Measurements from ENCODE around the gene PLEK2. TPM values are rescaled to one million over a fixed set of nuclear protein-coding genes. Genes with fewer than 3 reads are reported as not detected.

The PLEK2 gene
- total and polyA plus RNA-seq, 2 of the 13 experiments (the other 11 are each of a cell fraction or from before 2014, with no cell fraction given): 0.26 to 1.5 TPM

DNA sequence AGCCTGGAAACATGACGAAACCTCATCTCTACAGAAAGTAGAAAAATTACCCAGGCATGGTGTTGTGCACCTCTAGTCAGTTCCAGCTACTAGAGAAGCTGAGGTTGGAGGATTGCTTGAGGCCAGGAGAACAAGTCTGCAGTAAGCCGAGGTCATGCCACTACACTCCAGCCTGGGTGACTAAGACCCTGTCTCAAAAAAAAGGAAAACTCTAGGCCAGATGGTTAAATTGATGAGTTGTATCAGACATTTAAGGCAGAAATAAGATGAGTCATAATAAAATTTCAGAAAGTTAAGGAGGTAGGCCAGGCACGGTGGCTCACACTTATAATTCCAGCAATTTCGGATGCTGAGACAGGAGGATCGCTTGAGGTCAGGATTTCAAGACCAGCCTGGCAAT is 41.1 kb downstream of the PLEK2 start (continued):
- TF ChIP-seq, protein P1, sequence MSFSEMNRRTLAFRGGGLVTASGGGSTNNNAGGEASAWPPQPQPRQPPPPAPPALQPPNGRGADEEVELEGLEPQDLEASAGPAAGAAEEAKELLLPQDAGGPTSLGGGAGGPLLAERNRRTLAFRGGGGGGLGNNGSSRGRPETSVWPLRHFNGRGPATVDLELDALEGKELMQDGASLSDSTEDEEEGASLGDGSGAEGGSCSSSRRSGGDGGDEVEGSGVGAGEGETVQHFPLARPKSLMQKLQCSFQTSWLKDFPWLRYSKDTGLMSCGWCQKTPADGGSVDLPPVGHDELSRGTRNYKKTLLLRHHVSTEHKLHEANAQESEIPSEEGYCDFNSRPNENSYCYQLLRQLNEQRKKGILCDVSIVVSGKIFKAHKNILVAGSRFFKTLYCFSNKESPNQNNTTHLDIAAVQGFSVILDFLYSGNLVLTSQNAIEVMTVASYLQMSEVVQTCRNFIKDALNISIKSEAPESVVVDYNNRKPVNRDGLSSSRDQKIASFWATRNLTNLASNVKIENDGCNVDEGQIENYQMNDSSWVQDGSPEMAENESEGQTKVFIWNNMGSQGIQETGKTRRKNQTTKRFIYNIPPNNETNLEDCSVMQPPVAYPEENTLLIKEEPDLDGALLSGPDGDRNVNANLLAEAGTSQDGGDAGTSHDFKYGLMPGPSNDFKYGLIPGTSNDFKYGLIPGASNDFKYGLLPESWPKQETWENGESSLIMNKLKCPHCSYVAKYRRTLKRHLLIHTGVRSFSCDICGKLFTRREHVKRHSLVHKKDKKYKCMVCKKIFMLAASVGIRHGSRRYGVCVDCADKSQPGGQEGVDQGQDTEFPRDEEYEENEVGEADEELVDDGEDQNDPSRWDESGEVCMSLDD (CRISPR knock-in tag; IDR thresholded peaks at IDR 0.05; ENCODE audit: borderline replicate concordance): no peak
- TF ChIP-seq MEIS2 (CRISPR knock-in tag; IDR thresholded peaks at IDR 0.05) (no peak), AGO2 (optimal IDR thresholded peaks at IDR 0.05; ENCODE audit: low read depth, low read length) (no peak)

DNA sequence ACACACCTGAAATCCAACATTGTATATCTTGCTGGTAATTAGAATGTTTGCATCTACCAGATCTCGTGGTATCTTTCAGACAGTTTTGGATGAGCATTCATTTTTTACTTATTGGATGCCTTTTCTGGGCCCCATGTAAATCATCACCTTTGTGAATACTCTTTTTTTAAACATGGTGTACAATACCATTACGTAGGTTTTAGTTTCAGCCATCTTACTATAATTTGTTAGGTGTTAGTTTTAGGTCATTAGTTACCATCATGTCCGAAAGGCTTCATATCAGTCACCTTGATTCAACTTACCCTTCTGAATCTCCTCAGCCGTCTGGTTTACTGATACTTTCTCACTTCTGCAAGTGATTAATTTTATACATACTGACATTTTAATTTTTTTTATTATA is 46.5 kb downstream of the PLEK2 start:
- Histone ChIP-seq H3K27me3 (ENCODE audit: control insufficient read depth in 1 of 2, insufficient read depth in 2 of 2, low read length in 2 of 2) (no peaks in the 10 kb centered on the region; a peak in 1 of 5 replicates), H3K9ac (ENCODE audit: insufficient read depth, low read depth, low read length) (no peak overlapping the region), H3K4me1 (ENCODE audit: insufficient read depth, low read length) (peaks cover 21% of the 10 kb centered on the region), H3K9me3 (ENCODE audit: low read length) (no peaks in the 10 kb centered on the region), H2AFZ (ENCODE audit: low read length) (no peak overlapping the region), H3K4me3 (replicated peaks in 1 of 3; ENCODE audit: insufficient read depth in 1 of 3, low read depth in 2 of 3, low read length in 3 of 3) (no peak overlapping the region), H3K4me2 (ENCODE audit: low read depth, low read length) (no peak overlapping the region), H4K20me1 (ENCODE audit: insufficient read depth, low read length) (peaks cover 7% of the 10 kb centered on the region; the same call in 1 of the 2 replicates), H3K27ac (ENCODE audit: extremely low read length, insufficient read depth, low read length) (no peak overlapping the region), H3K36me3 (replicated peaks in 1 of 2; ENCODE audit: control insufficient read depth in 1 of 2, insufficient read depth in 2 of 2, low read length in 2 of 2) (peaks cover 13 to 50% of the 10 kb centered on the region in 2 experiments), H3K79me2 (ENCODE audit: insufficient read depth, low read length) (peaks cover 42% of the 10 kb centered on the region)
- 97% methylated on average over 4 of the region's 4 CpGs for WGBS (ENCODE audit: low lambda C conversion rate)
- ChIA-PET CTCF (ENCODE audit: low intra/inter-chr PET ratio, low total read pairs) (no interaction called here), POLR2A (no interaction called here)
- FAIRE-seq (no peak), DNase-seq (ENCODE audit: low spot score) (no peak), ATAC-seq (no peak)
- intact Hi-C loops (cut with micrococcal nuclease; ENCODE audit: unreplicated experiment) (no loop called here), in situ Hi-C loops (cut with HindIII; ENCODE audit: extremely low pct_ligation_motif_present, low pct_unique_long_range_greater_than_20kb) (no loop called here)
- no TSS peak for BruUV-seq (replicated peaks)
- TF ChIP-seq ZFP62 (CRISPR knock-in tag; IDR thresholded peaks at IDR 0.05) (no peak), HOXA5 (CRISPR knock-in tag; IDR thresholded peaks at IDR 0.05) (no peak), ZBTB8A (CRISPR knock-in tag; IDR thresholded peaks at IDR 0.05; ENCODE audit: borderline replicate concordance, low read depth) (no peak), KDM1A (CRISPR knock-in tag; IDR thresholded peaks at IDR 0.05) (no peak), AGO1 (IDR thresholded peaks at IDR 0.05; ENCODE audit: low read depth, low read length, poor library complexity, severe bottlenecking) (no peak), FOSL1 (CRISPR knock-in tag; IDR thresholded peaks at IDR 0.05; ENCODE audit: borderline replicate concordance) (no peak), TCF7 (IDR thresholded peaks at IDR 0.05; ENCODE audit: low read depth) (no peak), RORA (CRISPR knock-in tag; IDR thresholded peaks at IDR 0.05) (no peak), ZNF205 (CRISPR knock-in tag; IDR thresholded peaks at IDR 0.05) (no peak), ZBTB7A (CRISPR knock-in tag; IDR thresholded peaks at IDR 0.05) (no peak), MXI1 (IDR thresholded peaks at IDR 0.05; ENCODE audit: borderline replicate concordance, low read depth, low read length) (no peak), ZFY (CRISPR knock-in tag; IDR thresholded peaks at IDR 0.05) (no peak)
- TF ChIP-seq, protein P2, sequence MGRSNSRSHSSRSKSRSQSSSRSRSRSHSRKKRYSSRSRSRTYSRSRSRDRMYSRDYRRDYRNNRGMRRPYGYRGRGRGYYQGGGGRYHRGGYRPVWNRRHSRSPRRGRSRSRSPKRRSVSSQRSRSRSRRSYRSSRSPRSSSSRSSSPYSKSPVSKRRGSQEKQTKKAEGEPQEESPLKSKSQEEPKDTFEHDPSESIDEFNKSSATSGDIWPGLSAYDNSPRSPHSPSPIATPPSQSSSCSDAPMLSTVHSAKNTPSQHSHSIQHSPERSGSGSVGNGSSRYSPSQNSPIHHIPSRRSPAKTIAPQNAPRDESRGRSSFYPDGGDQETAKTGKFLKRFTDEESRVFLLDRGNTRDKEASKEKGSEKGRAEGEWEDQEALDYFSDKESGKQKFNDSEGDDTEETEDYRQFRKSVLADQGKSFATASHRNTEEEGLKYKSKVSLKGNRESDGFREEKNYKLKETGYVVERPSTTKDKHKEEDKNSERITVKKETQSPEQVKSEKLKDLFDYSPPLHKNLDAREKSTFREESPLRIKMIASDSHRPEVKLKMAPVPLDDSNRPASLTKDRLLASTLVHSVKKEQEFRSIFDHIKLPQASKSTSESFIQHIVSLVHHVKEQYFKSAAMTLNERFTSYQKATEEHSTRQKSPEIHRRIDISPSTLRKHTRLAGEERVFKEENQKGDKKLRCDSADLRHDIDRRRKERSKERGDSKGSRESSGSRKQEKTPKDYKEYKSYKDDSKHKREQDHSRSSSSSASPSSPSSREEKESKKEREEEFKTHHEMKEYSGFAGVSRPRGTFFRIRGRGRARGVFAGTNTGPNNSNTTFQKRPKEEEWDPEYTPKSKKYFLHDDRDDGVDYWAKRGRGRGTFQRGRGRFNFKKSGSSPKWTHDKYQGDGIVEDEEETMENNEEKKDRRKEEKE (IDR thresholded peaks at IDR 0.05): no peak
- TF ChIP-seq, protein P3, sequence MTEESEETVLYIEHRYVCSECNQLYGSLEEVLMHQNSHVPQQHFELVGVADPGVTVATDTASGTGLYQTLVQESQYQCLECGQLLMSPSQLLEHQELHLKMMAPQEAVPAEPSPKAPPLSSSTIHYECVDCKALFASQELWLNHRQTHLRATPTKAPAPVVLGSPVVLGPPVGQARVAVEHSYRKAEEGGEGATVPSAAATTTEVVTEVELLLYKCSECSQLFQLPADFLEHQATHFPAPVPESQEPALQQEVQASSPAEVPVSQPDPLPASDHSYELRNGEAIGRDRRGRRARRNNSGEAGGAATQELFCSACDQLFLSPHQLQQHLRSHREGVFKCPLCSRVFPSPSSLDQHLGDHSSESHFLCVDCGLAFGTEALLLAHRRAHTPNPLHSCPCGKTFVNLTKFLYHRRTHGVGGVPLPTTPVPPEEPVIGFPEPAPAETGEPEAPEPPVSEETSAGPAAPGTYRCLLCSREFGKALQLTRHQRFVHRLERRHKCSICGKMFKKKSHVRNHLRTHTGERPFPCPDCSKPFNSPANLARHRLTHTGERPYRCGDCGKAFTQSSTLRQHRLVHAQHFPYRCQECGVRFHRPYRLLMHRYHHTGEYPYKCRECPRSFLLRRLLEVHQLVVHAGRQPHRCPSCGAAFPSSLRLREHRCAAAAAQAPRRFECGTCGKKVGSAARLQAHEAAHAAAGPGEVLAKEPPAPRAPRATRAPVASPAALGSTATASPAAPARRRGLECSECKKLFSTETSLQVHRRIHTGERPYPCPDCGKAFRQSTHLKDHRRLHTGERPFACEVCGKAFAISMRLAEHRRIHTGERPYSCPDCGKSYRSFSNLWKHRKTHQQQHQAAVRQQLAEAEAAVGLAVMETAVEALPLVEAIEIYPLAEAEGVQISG (CRISPR knock-in tag; IDR thresholded peaks at IDR 0.05): no peak
